Measurements from ENCODE around the gene SH3GL1.

- no peak for TF ChIP-seq POLR2A (IDR thresholded peaks at IDR 0.05; ENCODE audit: low read depth, low read length)
- no peak for TF ChIP-seq SPI1 (IDR thresholded peaks at IDR 0.05; ENCODE audit: low read depth, low read length)
- no peak for TF ChIP-seq PAX5 (IDR thresholded peaks at IDR 0.05; ENCODE audit: insufficient read depth, low read length, severe bottlenecking)
Observed at GRCh38 chr19:4446704-4447200, 46.4 kb upstream of the SH3GL1 start.
